Esophagus muscularis mucosa (tissue), 4 donors: Measurements from ENCODE around the gene PAX5.

Experiments used
- CTCF ChIP-seq, 3 experiments: fragments of 200-600 bp in 2 of 3; fragments of 450-650 bp in 1 of 3; sonication (generic) in 2 of 3; IDR thresholded peaks; one replicate each; pipeline ENCODE4 v1.5.1; 2017 to 2019; ENCODE audit warnings: antibody characterized with exemption in 3 of 3, mild to moderate bottlenecking in 2 of 3, moderate library complexity in 1 of 3
- EP300 ChIP-seq: sonication (generic); formaldehyde crosslinking; IDR thresholded peaks from one replicate; pipeline ENCODE4 v1.6.1; 2017; ENCODE audit warnings: antibody characterized with exemption
- POLR2A ChIP-seq: fragments of 450-650 bp; IDR thresholded peaks from one replicate; pipeline ENCODE4 v1.6.1; 2017; ENCODE audit warnings: antibody characterized with exemption, moderate library complexity, mild to moderate bottlenecking, low read depth
- POLR2AphosphoS5 ChIP-seq, 2 donors: sonication (generic); formaldehyde crosslinking; IDR thresholded peaks; one replicate each; pipeline ENCODE4 v1.6.1; 2017; ENCODE audit warnings: antibody characterized with exemption in 2 of 2

DNA sequence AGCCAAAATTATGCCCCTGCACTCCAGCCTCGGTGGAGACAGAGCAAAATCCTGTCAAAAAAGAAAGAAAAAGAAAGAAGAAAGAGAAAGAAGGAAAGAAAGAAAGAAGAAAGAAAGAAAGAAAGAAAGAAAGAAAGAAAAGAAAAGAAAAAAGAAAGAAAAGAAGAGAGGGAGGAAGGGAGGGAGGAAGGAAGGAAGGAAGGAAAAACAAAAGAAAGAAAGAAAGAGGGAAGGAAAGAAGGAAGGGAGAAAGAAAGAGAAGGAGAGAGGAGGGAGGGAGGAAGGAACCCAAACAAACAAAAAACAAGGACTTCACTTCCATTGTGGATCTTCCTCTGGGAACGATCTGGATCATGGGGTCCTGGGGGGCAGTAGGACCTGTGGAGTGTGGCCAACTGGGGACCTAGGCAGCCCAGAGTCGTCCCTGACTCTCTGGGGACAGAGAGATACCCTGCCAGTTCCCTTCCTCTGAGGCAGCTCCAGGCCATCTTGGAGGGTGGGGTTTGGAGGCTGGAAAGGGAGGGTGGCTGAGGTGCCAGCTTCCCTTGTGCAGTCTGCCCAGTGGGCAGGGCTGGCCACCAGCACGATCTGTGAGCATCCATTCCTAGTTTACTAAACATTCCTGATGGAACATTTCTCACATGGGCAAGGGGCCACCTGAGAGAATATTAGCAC, 216.8 kb downstream of the PAX5 start:
- TF ChIP-seq CTCF (IDR thresholded peaks at IDR 0.05) (no peak), POLR2A (no peak), POLR2AphosphoS5 (IDR thresholded peaks at IDR 0.05) (no peak), EP300 (no peak)
